Measurements from ENCODE around the gene PROM1. TPM values are rescaled to one million over a fixed set of nuclear protein-coding genes. Genes with fewer than 3 reads are reported as not detected.

Gene PROM1
- polyA plus RNA-seq, 3 donors from 2014 or later = 0.11 to 0.16 TPM; not detected in 1

GRCh38 chr4:16067515-16067914, 16.3 kb downstream of the PROM1 start:
- no peak for DNase-seq
- H3K4me3 Mint-ChIP-seq = no peak overlapping the region
- peaks cover 0 to 4% (median 3%) of the 10 kb centered on the region in 6 donors for H3K9me3 Mint-ChIP-seq
- no peaks in the 10 kb centered on the region for H3K4me1 Mint-ChIP-seq
- H3K27ac Mint-ChIP-seq = no peak overlapping the region
- peaks cover 0 to 4% (median 0%) of the 10 kb centered on the region in 3 donors for H3K36me3 Mint-ChIP-seq
- peaks cover 2 to 9% (median 2%) of the 10 kb centered on the region in 3 donors for H3K27me3 Mint-ChIP-seq (ENCODE audit: low read depth in 3 of 3)

DNA sequence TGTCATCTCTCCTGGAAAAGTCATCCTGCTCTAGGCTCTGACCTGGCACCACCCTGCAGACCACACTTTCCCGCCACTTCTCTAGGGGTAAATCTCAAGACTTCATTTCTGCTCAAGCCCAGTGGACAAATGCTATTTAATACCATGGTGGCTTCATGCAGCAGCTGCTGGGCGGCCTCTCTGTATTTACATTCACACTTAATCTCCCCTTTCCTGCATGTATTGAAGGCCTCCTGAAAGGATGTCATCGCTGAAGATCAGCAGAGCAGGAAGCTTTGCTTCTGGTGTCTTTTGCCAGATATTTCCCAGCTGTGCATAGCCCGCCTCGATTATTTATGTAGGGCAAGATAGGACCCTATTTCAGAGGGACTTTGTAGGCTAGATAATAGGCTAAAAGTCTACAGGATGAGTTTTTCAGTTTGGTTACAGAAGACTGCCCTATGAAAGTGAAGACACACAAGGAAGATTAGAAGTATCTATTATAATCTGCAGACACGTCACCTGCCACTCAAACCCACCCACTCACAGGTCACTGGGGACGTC, 17.2 kb downstream of the PROM1 start:
- H3K4me1 Mint-ChIP-seq = no peaks in the 10 kb centered on the region
- H3K27me3 Mint-ChIP-seq (ENCODE audit: low read depth in 3 of 3) = peaks cover 2 to 7% (median 2%) of the 10 kb centered on the region in 3 donors
- H3K27ac Mint-ChIP-seq = no peak overlapping the region
- no peak overlapping the region for H3K4me3 Mint-ChIP-seq
- H3K9me3 Mint-ChIP-seq = peaks cover 0 to 4% (median 3%) of the 10 kb centered on the region in 6 donors
- peaks cover 0 to 4% (median 0%) of the 10 kb centered on the region in 3 donors for H3K36me3 Mint-ChIP-seq
- DNase-seq = no peak

DNA sequence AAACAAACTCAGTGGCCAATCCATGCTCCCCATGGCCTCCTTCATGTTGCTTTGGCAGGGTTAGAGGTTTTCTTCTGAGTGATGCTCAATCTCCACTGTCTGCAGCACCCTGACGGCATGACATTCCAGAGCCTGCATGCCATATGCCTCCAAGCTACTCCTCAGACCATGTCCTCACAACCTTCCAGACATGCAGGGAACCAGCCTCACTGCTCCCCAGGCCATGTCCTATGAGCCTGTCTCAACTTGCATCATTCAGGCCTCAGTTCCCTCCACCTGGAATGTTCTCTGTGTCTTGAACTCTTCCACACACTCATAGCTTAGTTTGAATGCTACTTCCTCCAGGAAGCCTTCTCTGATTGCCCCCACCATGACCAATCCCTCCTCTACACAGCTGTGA, 18.8 kb downstream of the PROM1 start:
- peaks cover 0 to 4% (median 3%) of the 10 kb centered on the region in 6 donors for H3K9me3 Mint-ChIP-seq
- peaks cover 3 to 7% (median 4%) of the 10 kb centered on the region in 3 donors for H3K27me3 Mint-ChIP-seq (ENCODE audit: low read depth in 3 of 3)
- H3K27ac Mint-ChIP-seq = no peak overlapping the region
- H3K36me3 Mint-ChIP-seq = peaks cover 0 to 4% (median 0%) of the 10 kb centered on the region in 3 donors
- no peak for DNase-seq
- no peak overlapping the region for H3K4me3 Mint-ChIP-seq
- no peaks in the 10 kb centered on the region for H3K4me1 Mint-ChIP-seq

- no peak overlapping the region for H3K4me3 Mint-ChIP-seq
- peaks cover 3 to 7% (median 7%) of the 10 kb centered on the region in 3 donors for H3K27me3 Mint-ChIP-seq (ENCODE audit: low read depth in 3 of 3)
- H3K36me3 Mint-ChIP-seq = peaks cover 0 to 4% (median 0%) of the 10 kb centered on the region in 3 donors
- H3K27ac Mint-ChIP-seq = no peak overlapping the region
- H3K9me3 Mint-ChIP-seq = peaks cover 0 to 4% (median 3%) of the 10 kb centered on the region in 6 donors
- no peaks in the 10 kb centered on the region for H3K4me1 Mint-ChIP-seq
- no peak for DNase-seq
These were observed 21.2 kb downstream of the PROM1 start for GRCh38 chr4:16062601-16063000.

DNA sequence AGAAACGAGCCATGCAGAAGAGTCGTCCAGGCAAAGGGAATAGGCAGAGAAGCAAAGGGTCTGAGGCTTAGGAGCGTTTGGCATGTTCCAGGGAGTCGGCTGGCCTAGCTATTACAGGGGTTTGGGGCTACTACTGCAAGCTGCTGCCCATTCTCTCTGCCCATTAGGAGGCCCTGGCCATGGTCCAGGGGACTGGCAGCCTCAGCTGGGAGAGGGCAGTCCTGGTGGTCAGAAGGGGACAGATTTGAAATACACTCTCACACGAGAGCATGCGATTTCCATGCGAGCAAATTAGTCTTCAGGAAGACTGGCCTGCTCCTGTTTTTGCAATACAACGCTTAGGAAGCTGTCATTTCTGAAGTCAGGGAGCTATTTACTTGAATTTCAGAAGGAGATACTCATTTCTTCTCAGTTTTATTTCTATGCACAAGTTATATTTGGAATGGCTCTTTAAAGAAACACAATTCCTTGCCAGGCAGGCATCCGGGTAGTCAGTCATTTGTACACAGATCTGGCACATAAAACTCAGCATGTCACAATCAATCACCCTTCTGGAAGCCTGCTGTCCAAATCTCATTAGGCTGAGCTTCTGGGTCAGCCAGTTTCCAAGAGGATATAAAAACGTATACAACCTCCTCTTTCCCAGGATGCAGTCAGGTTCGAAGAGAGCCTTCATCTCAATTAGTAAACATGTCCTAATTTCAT, 27.0 kb downstream of the PROM1 start:
- peaks cover 0 to 2% (median 0%) of the 10 kb centered on the region in 6 donors for H3K9me3 Mint-ChIP-seq
- H3K4me3 Mint-ChIP-seq = no peak overlapping the region
- H3K36me3 Mint-ChIP-seq = no peaks in the 10 kb centered on the region
- H3K27me3 Mint-ChIP-seq (ENCODE audit: low read depth in 3 of 3) = peaks cover 2 to 21% (median 8%) of the 10 kb centered on the region in 3 donors
- H3K4me1 Mint-ChIP-seq = no peaks in the 10 kb centered on the region
- DNase-seq = no peak
- no peak overlapping the region for H3K27ac Mint-ChIP-seq

- Mint-ChIP-seq H3K36me3 (no peaks in the 10 kb centered on the region), H3K9me3 (peaks cover 0 to 2% (median 0%) of the 10 kb centered on the region in 6 donors)
These were observed 27.9 kb downstream of the PROM1 start for GRCh38 chr4:16055873-16056272.

DNA sequence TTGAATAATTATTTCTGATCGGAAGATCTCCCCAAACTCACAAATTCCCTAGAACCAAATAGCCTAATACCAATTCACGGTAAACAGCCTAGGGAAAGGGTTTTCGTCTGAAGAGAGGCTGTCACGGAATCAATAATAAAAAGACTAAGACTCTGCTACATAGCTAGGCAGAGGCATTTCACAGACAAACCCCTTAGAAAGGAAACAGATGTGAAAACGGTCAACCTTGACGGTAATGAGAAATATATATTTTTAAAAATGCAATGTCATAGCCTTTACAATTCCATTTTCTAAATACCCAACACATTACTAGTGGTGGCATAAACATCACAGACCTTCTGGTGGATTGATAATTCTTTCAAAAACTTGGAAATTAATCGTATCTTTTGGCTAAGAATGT, 28.4 kb downstream of the PROM1 start:
- Mint-ChIP-seq H3K27ac (no peak overlapping the region), H3K4me3 (no peak overlapping the region), H3K27me3 (ENCODE audit: low read depth in 3 of 3) (peaks cover 2 to 19% (median 7%) of the 10 kb centered on the region in 3 donors), H3K36me3 (no peaks in the 10 kb centered on the region), H3K4me1 (no peaks in the 10 kb centered on the region), H3K9me3 (peaks cover 0 to 2% (median 0%) of the 10 kb centered on the region in 6 donors)
- DNase-seq = no peak

More at GRCh38 chr4:16055873-16056272, 27.9 kb downstream of the PROM1 start:
- no peak overlapping the region for H3K27ac Mint-ChIP-seq
- no peak for DNase-seq
- H3K27me3 Mint-ChIP-seq (ENCODE audit: low read depth in 3 of 3) = peaks cover 2 to 21% (median 6%) of the 10 kb centered on the region in 3 donors
- H3K4me3 Mint-ChIP-seq = no peak overlapping the region
- no peaks in the 10 kb centered on the region for H3K4me1 Mint-ChIP-seq

DNA sequence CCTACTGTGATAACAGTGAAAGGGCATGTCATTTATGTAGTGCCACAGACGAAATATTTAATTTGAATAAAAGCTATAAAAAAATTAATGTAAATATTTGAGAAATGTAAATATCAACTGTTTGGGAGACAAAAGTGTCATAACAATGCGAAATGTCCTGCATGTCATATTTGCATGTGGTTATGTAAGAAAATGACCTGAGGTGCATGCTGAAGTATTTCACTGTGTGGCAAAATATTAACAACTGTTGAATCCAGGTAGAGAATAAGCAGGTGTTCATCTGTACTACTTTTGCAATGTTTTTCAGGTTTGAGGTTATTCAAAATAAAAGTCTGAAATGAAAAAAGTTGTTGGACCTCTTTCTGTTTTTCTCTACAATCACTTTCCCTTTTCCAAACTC, 30.9 kb downstream of the PROM1 start:
- Mint-ChIP-seq H3K4me3 (no peak overlapping the region), H3K27ac (no peak overlapping the region), H3K36me3 (no peaks in the 10 kb centered on the region), H3K4me1 (no peaks in the 10 kb centered on the region), H3K27me3 (ENCODE audit: low read depth in 3 of 3) (peaks cover 2 to 14% (median 9%) of the 10 kb centered on the region in 3 donors), H3K9me3 (peaks cover 0 to 2% (median 0%) of the 10 kb centered on the region in 6 donors)
- DNase-seq = no peak

DNA sequence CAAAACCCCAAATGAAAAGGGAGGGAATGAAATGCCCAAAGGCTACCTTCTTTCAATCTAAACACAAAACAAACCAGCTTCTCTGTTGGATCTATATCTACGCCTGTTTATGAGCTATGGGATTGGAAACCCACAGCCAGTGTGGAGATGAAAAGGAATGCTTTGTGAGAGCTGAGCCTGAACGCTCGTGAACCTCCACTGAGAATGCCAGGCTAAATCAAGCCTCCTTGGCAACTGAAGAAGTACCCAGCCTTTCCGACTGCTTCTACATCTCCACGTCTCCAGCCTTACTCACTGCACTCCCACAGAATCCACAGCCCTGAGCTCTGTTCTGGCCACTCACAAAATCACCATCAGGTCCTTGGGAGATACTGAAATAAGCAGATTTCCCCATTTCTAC, 31.8 kb downstream of the PROM1 start:
- Mint-ChIP-seq H3K27me3 (ENCODE audit: low read depth in 3 of 3) (peaks cover 2 to 14% (median 9%) of the 10 kb centered on the region in 3 donors), H3K4me1 (no peaks in the 10 kb centered on the region), H3K9me3 (peaks cover 0 to 2% (median 0%) of the 10 kb centered on the region in 6 donors), H3K36me3 (no peaks in the 10 kb centered on the region), H3K4me3 (no peak overlapping the region), H3K27ac (no peak overlapping the region)
- DNase-seq = no peak

GRCh38 chr4:16051132-16051531, 32.7 kb downstream of the PROM1 start:
- DNase-seq = no peak
- Mint-ChIP-seq H3K36me3 (no peaks in the 10 kb centered on the region), H3K27ac (no peak overlapping the region), H3K4me1 (no peaks in the 10 kb centered on the region), H3K27me3 (ENCODE audit: low read depth in 3 of 3) (peaks cover 2 to 9% (median 9%) of the 10 kb centered on the region in 3 donors), H3K9me3 (peaks cover 0 to 2% (median 0%) of the 10 kb centered on the region in 6 donors), H3K4me3 (no peak overlapping the region)

- Mint-ChIP-seq H3K4me1 (no peaks in the 10 kb centered on the region), H3K4me3 (no peak overlapping the region), H3K9me3 (peaks cover 0 to 2% (median 0%) of the 10 kb centered on the region in 6 donors), H3K27ac (no peak overlapping the region), H3K27me3 (ENCODE audit: low read depth in 3 of 3) (peaks cover 2 to 9% (median 4%) of the 10 kb centered on the region in 3 donors), H3K36me3 (no peaks in the 10 kb centered on the region)
- no peak for DNase-seq
These were observed 33.2 kb downstream of the PROM1 start for GRCh38 chr4:16050669-16051068.

DNA sequence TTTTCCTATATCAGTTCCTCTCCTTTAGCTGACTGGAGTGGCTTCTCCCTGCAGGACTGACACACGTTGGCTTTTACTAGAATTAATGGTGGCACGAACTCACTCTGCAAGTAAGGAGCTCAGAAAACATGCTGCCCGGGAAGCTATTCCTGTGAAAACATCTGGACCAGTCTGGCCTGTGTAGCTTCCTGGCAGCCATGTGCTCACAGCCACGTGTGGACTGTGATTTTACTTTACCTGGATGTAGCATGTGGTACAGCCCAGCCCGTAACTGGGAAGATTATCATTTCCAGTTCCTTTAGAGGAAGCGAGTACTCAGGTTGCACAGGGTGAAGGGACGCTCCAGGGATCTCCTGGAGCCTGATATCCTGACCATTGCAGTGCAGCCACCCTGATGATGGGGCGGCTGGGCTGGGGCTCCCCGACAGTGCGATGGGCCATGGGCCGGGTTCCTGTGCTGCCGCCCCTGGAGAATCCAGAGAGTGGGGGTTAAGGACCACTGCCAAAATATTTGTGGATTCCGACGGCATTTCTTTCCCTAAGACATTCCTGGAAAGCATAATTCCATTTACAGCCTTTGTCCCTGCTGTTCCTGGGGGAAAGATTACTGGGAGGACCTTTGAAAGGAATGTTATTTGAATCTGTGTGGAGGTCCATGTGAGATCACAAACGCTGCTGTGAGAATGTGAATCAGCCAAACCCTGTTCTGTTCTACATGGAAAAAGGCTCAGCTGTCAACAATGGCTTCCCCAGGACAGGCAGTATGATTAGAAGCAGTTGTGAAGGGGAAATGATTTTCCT, 35.0 kb downstream of the PROM1 start:
- Mint-ChIP-seq H3K27me3 (ENCODE audit: low read depth in 3 of 3) (peaks cover 0 to 4% (median 2%) of the 10 kb centered on the region in 3 donors), H3K27ac (no peak overlapping the region), H3K36me3 (no peaks in the 10 kb centered on the region), H3K9me3 (no peaks in the 10 kb centered on the region), H3K4me3 (no peak overlapping the region), H3K4me1 (no peaks in the 10 kb centered on the region)
- DNase-seq = no peak

DNA sequence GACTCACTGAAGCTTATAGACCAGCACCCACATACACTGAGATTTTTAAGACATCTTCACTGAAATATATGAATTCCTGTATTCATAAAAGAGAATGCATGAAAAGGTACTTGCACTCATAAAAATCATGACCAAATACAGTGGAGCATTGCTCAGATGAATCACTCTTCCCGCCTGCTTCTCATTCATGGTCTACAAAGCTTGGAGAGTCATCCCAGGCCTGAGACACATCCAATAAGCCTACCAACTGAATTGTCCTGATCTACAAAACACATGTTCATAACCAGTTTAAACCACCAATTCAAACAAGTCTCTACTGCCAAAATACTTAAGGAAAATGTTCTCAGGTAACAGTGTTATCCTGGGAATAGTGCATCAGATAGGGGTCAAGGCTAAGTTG, 38.1 kb downstream of the PROM1 start:
- Mint-ChIP-seq H3K4me1 (no peaks in the 10 kb centered on the region), H3K36me3 (no peaks in the 10 kb centered on the region), H3K27me3 (ENCODE audit: low read depth in 3 of 3) (peaks cover 0 to 2% (median 0%) of the 10 kb centered on the region in 3 donors), H3K4me3 (no peak overlapping the region), H3K9me3 (no peaks in the 10 kb centered on the region), H3K27ac (no peak overlapping the region)
- no peak for DNase-seq
